ENCODE results near the gene FBXO28.
"Not testable (repeated sequence)": the region's sequence is repeated elsewhere in the genome, so short reads cannot be mapped to it uniquely, and the experiment has no call there.

The FBXO28 gene

GRCh38 chr1:224113918-224114786, at the start of gene FBXO28:
Gene FBXO28 (plus strand): TSS chr1:224114111. CDS start chr1:224114130, 19 bp downstream.
- DNase-seq (ENCODE audit: low read depth in 2 of 2), result peak; percentile 91 to 93

- no peak for DNase-seq (ENCODE audit: low read depth in 2 of 2)
Observed at GRCh38 chr1:224064150-224064549, 49.8 kb upstream of the FBXO28 start.

GRCh38 chr1:224065455-224065854, 48.5 kb upstream of the FBXO28 start:
- no peak for DNase-seq (ENCODE audit: low read depth in 2 of 2)

GRCh38 chr1:224067207-224067606, 46.7 kb upstream of the FBXO28 start:
- no peak for DNase-seq (ENCODE audit: low read depth in 2 of 2)

- DNase-seq (ENCODE audit: low read depth in 2 of 2), result no peak
Observed at GRCh38 chr1:224067621-224068457, 46.1 kb upstream of the FBXO28 start.

GRCh38 chr1:224068458-224069072, 45.3 kb upstream of the FBXO28 start:
- DNase-seq (ENCODE audit: low read depth in 2 of 2), result no peak

- no peak for DNase-seq (ENCODE audit: low read depth in 2 of 2)
Observed at GRCh38 chr1:224069138-224069537, 44.8 kb upstream of the FBXO28 start.

- DNase-seq (ENCODE audit: low read depth in 2 of 2), result no peak
Observed at GRCh38 chr1:224070521-224070920, 43.4 kb upstream of the FBXO28 start.

GRCh38 chr1:224076407-224076806, 37.5 kb upstream of the FBXO28 start:
- no peak for DNase-seq (ENCODE audit: low read depth in 2 of 2)

GRCh38 chr1:224079644-224080043, 34.3 kb upstream of the FBXO28 start:
- not testable (repeated sequence) for DNase-seq (ENCODE audit: low read depth in 2 of 2)

- DNase-seq (ENCODE audit: low read depth in 2 of 2), result no peak
Observed at GRCh38 chr1:224080115-224080774, 33.7 kb upstream of the FBXO28 start.

GRCh38 chr1:224081604-224082003, 32.3 kb upstream of the FBXO28 start:
- no peak for DNase-seq (ENCODE audit: low read depth in 2 of 2)

- no peak for DNase-seq (ENCODE audit: low read depth in 2 of 2)
Observed at GRCh38 chr1:224082146-224082545, 31.8 kb upstream of the FBXO28 start.

GRCh38 chr1:224084867-224085266, 29.0 kb upstream of the FBXO28 start:
- DNase-seq (ENCODE audit: low read depth in 2 of 2), result no peak

GRCh38 chr1:224085421-224086108, 28.3 kb upstream of the FBXO28 start:
- no peak for DNase-seq (ENCODE audit: low read depth in 2 of 2)

- DNase-seq (ENCODE audit: low read depth in 2 of 2), result no peak
Observed at GRCh38 chr1:224087286-224087794, 26.6 kb upstream of the FBXO28 start.

- no peak for DNase-seq (ENCODE audit: low read depth in 2 of 2)
Observed at GRCh38 chr1:224089583-224089982, 24.3 kb upstream of the FBXO28 start.

- no peak for DNase-seq (ENCODE audit: low read depth in 2 of 2)
Observed at GRCh38 chr1:224090116-224090515, 23.8 kb upstream of the FBXO28 start.

GRCh38 chr1:224092111-224092510, 21.8 kb upstream of the FBXO28 start:
- DNase-seq (ENCODE audit: low read depth in 2 of 2), result no peak

GRCh38 chr1:224092601-224093000, 21.3 kb upstream of the FBXO28 start:
- DNase-seq (ENCODE audit: low read depth in 2 of 2), result no peak

GRCh38 chr1:224095339-224095738, 18.6 kb upstream of the FBXO28 start:
- DNase-seq (ENCODE audit: low read depth in 2 of 2), result no peak

All from stimulated activated CD8-positive, alpha-beta memory T cell treated with anti-CD3 and anti-CD28 coated beads, Interleukin-15, amount 100 ng/mL, for 48 hours (primary cell).